ENCODE data around the gene NKD1. TPM values are rescaled to one million over a fixed set of nuclear protein-coding genes. Genes with fewer than 3 reads are reported as not detected.

NKD1 gene
- total RNA-seq, 4 donors from 2014 or later: 1.8 to 9.1 (median 2.6) TPM

DNA sequence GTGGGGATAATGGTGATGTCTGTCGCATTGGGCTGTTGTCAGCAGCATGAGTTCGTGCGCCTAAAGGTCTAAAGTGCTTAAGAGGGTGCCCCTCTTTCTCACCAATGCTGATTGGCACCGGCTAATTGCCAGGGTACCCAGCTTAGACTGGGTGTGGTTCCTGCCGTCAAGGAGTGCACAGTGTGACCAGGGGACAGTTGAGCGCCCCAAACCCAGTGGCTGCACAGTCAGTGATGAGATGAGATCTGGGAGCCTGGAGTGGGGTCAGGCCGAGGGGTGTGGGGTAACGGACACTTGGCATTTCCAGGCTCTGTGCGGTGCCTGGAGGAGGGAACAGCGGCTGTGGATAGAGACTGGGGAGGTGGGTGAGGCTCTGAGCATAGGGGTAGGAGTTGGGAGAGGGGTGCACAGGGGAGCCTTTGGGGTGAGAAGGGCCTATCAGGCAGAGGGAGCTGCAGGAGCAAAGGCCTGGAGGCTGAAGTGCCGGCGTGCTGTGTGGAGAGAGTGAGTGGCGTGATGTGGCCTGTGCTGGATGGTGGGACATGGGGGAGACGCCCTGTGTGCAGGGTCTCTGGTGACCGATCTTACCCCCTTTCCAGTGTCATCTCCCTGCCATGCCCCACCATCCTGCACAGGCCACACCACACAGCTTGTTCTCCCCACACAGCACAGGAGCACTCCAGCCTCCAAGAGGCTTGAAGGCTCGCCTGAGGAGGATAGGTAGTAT lies 74.6 kb downstream of the NKD1 start:
- no peak for TF ChIP-seq POLR2A (IDR thresholded peaks at IDR 0.05)
- TF ChIP-seq, protein P1, sequence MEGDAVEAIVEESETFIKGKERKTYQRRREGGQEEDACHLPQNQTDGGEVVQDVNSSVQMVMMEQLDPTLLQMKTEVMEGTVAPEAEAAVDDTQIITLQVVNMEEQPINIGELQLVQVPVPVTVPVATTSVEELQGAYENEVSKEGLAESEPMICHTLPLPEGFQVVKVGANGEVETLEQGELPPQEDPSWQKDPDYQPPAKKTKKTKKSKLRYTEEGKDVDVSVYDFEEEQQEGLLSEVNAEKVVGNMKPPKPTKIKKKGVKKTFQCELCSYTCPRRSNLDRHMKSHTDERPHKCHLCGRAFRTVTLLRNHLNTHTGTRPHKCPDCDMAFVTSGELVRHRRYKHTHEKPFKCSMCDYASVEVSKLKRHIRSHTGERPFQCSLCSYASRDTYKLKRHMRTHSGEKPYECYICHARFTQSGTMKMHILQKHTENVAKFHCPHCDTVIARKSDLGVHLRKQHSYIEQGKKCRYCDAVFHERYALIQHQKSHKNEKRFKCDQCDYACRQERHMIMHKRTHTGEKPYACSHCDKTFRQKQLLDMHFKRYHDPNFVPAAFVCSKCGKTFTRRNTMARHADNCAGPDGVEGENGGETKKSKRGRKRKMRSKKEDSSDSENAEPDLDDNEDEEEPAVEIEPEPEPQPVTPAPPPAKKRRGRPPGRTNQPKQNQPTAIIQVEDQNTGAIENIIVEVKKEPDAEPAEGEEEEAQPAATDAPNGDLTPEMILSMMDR (IDR thresholded peaks at IDR 0.05): no peak
- no peak for TF ChIP-seq EP300 (IDR thresholded peaks at IDR 0.05)
- TF ChIP-seq POLR2AphosphoS5 (IDR thresholded peaks at IDR 0.05): no peak
- H3K4me3 ChIP-seq: no peak overlapping the region
- H3K36me3 ChIP-seq: no peaks in the 10 kb centered on the region
- no peaks in the 10 kb centered on the region for H3K9me3 ChIP-seq
- WGBS: 95% methylated on average over 13 of the region's 16 CpGs
- H3K4me1 ChIP-seq: peaks cover 17% of the 10 kb centered on the region
- no peaks in the 10 kb centered on the region for H3K27me3 ChIP-seq
- H3K27ac ChIP-seq: no peak overlapping the region
- DNase-seq (ENCODE audit: low spot score in 2 of 2): no peak

DNA sequence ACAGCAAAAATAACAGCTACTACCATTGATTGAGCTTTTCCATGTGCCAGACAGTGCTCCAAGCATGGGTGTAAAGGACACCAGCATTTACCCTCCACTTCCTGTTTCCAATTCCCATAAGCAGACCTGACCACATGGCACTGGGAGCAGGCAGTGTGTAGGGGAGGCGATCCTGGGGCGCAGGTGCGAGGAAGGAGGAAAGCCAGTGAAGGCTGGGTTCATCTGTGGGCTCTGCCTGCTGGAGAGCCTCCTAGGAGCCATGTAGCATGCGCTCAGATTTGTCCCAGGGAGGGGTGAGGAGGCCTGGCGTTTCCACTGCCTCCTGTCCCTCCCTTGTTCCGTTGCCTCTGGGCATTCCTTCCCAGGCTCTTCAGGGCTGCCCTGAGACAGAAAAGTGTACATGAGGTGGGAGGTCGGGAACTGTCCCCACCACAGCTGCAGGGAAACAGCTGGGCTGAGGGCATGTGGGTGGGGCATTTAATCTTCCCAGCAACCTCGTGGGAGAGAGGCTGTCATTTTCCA lies 76.3 kb downstream of the NKD1 start:
- peaks cover 2% of the 10 kb centered on the region for H3K36me3 ChIP-seq
- no peak overlapping the region for H3K4me3 ChIP-seq
- no peaks in the 10 kb centered on the region for H3K27me3 ChIP-seq
- H3K27ac ChIP-seq: no peak overlapping the region
- no peaks in the 10 kb centered on the region for H3K9me3 ChIP-seq
- WGBS: 62% methylated on average over 7 of the region's 8 CpGs
- TF ChIP-seq POLR2A (IDR thresholded peaks at IDR 0.05): no peak
- TF ChIP-seq, protein P1 (IDR thresholded peaks at IDR 0.05): no peak
- no peak for TF ChIP-seq POLR2AphosphoS5 (IDR thresholded peaks at IDR 0.05)
- no peak for TF ChIP-seq EP300 (IDR thresholded peaks at IDR 0.05)
- H3K4me1 ChIP-seq: peaks cover 17% of the 10 kb centered on the region
- no peak for DNase-seq (ENCODE audit: low spot score in 2 of 2)

DNA sequence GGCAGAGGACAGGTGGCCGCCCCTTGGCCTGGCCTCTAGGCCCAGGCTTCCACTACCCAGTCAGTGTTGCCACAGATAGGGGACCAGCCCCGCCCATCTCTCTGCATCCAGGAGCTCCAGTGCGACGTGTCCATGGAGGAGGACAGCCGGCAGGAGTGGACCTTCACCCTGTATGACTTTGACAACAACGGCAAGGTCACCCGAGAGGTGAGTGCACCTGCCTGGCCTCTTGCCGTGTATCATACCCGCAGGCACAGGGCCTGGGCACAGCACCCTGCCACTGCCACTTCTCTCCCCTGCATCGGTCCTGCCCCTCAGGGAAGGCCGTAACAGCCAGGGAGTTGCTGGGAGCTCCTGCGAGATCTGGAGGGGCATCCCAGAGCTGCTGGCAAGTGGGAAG lies 77.2 kb downstream of the NKD1 start:
- Histone ChIP-seq H3K36me3 (peaks cover 8% of the 10 kb centered on the region), H3K9me3 (no peaks in the 10 kb centered on the region), H3K27me3 (no peaks in the 10 kb centered on the region), H3K4me1 (peaks cover 17% of the 10 kb centered on the region), H3K4me3 (no peak overlapping the region), H3K27ac (no peak overlapping the region)
- WGBS: 86% methylated on average over 11 of the region's 12 CpGs
- TF ChIP-seq, protein P1 (IDR thresholded peaks at IDR 0.05): no peak
- no peak for TF ChIP-seq EP300 (IDR thresholded peaks at IDR 0.05)
- no peak for DNase-seq (ENCODE audit: low spot score in 2 of 2)

DNA sequence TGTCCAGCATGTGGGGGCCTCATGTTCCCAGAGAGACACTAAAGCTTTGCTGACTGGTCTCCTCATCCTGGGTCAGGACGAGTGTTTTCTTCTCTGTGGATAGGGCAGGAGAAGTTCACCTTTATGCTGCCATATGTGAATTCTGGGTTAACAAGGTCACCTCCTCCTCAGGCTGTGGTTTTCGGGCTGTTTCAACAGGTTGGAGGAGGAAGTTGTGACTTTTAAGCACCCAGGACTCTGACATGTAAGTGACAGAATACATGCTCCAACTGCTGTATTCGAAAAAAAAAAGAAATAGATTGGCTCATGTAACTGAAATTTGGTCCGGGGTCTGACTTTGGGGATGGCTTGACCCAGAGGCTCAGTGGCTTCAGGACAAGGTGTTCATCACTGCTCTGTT lies 78.7 kb downstream of the NKD1 start:
- H3K9me3 ChIP-seq: no peaks in the 10 kb centered on the region
- peaks cover 11% of the 10 kb centered on the region for H3K36me3 ChIP-seq
- 56% methylated on average over 4 of the region's 4 CpGs for WGBS
- TF ChIP-seq POLR2AphosphoS5 (IDR thresholded peaks at IDR 0.05): no peak
- TF ChIP-seq POLR2A (IDR thresholded peaks at IDR 0.05): no peak
- TF ChIP-seq, protein P1 (IDR thresholded peaks at IDR 0.05): no peak
- TF ChIP-seq EP300 (IDR thresholded peaks at IDR 0.05): no peak
- H3K4me3 ChIP-seq: no peak overlapping the region
- DNase-seq (ENCODE audit: low spot score in 2 of 2): no peak
- no peaks in the 10 kb centered on the region for H3K27me3 ChIP-seq
- H3K4me1 ChIP-seq: peaks cover 17% of the 10 kb centered on the region
- no peak overlapping the region for H3K27ac ChIP-seq

DNA sequence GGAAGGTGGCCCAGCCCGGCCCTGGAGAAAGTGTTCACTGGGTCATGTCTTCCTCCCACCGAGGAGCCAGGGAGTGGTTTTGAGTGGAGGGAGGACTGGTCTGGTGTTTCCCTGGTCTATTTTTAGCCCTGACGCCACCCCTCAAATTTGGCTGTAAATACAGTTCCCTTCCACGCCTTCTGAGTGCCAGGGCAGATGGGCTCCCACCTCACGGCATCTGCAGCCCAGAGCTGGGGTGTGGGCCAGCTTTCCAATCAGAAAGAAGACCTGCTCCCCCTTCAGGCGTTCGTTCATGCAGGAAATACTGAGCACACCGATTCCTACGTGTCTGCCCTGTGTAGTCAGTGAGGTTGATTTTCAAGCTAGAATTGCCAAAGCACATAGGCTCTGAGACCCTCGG lies 79.2 kb downstream of the NKD1 start:
- Histone ChIP-seq H3K9me3 (no peaks in the 10 kb centered on the region), H3K27me3 (no peaks in the 10 kb centered on the region), H3K4me3 (no peak overlapping the region), H3K4me1 (peaks cover 17% of the 10 kb centered on the region), H3K27ac (no peak overlapping the region), H3K36me3 (peaks cover 11% of the 10 kb centered on the region)
- TF ChIP-seq POLR2A (IDR thresholded peaks at IDR 0.05): no peak
- TF ChIP-seq POLR2AphosphoS5 (IDR thresholded peaks at IDR 0.05): no peak
- TF ChIP-seq, protein P1 (IDR thresholded peaks at IDR 0.05): peak in 1 of 2 donors; percentile 18
- WGBS: 11% methylated on average over 10 of the region's 10 CpGs
- DNase-seq (ENCODE audit: low spot score in 2 of 2): no peak
